Activated CD4-positive, alpha-beta T cell treated with anti-CD3 and anti-CD28 coated beads for 4 hours (primary cell): ENCODE results near the gene ABCA1.

Experiments used
- DNase-seq, 2 donors: peaks; one replicate each; pipeline ENCODE4 v3.0.0-alpha.2; 2020

The ABCA1 gene

DNA sequence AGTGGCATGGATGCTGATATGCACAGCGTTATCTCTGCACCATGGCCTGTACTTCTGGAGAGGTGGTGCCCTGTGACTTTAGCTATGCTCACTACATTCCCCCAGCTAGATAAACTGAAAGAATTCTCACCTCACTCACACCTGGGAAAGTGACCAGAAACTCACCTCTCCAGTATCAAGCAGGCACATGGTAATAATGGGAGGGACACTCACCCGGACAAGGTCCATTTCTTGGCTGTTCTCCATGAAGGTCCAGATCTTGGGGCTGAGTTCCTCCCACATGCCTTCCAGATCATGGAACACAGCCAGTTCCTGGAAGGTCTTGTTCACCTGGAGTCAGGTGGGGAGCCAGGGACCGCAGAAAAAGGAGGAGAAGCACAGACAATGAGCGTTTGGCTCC is 91.2 kb downstream of the ABCA1 start:
- DNase-seq: no peak

DNA sequence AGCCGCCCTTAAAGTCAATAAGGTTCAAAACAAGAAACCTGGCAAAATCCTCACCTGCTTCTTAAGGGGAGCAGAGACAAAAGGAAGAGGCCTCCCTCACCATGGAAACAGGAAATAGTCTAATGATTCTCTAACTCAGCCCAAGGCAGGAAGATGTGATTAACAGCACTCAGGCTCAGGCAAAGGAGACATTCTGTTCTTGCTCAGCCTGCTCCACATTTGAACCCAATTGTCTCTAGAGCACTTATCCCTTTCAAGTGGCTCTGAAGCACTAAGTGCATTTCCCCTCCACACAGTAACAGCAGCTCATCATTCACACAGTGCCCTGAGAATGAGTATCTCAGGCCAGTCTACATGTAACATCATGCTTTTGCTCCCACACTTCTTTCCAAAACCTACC is 91.7 kb downstream of the ABCA1 start:
- no peak for DNase-seq

DNA sequence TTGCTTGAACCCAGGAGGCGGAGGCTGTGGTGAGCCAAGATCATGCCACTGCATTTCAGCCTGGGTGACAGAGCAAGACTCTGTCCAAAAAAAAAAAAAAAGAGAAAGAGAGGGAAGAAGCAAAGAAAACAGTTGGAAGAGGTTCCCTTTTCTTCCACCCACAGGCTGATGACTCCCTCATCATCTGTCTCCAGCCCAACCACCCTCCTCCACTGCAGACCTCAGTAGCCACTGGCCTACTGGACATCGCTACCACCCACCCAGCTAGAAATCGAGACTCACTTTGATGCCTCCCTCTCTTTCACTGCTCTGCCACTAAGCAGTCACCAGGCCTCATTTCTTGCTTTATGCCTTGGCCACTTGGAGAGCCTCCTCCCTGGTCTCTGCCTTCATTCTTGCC is 92.8 kb downstream of the ABCA1 start:
- no peak for DNase-seq

DNA sequence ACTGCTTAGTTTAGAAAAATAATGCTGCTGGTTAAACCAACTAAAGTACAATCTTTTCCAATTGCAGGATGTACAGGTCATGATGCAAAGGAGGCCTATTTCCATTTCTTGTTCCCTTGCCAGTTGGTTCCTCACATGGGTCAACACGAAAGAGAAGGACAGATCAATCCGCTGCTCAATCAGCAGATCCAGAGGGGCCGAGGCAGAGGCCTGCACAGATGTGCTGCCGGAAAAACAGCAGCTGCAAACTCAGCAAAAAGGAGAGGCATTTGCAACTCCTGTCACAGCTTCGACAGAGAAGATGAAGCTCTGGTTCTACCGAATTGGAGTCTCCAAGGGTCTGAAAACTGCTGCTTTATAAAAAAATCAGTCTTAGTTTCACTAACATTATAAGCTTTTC is 94.3 kb downstream of the ABCA1 start:
- DNase-seq: no peak

DNA sequence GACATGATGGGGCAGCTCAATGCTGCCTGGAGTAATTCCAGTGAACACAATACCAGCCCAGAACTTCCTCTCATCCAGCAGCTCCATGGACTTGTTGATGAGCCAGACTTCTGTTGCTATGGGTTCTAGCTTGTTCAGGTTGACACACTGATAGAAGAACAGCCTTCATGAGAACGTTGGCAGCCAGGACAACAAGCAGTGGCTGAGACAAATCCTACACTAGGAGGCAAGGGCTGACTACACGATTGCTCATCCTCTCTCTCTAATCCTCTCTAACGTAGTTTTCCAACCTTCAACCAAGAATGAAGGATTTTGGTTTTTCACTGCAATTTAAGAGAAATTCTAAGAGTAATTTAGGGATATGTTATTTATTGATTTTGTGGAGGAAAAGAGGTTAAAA is 96.3 kb downstream of the ABCA1 start:
- DNase-seq: no peak

DNA sequence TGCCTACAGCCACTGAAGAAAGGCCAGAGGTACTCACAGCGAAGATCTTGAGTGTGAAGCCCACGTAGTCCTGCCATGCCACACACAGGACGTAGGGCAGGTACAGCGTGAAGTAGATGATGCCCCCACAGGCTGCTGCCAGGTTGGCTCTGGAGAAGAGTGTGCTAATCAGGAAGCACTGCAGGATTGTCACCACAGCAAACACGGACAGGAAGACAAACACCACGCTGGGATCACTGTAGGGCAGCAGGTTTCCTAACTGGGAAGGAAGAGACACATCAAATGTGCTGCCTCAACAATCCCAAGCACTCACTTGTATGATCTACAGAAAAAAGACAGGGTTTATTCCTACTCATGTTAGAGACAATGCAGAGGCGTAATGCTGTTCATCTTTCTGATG is 101.0 kb downstream of the ABCA1 start:
- DNase-seq: no peak

DNA sequence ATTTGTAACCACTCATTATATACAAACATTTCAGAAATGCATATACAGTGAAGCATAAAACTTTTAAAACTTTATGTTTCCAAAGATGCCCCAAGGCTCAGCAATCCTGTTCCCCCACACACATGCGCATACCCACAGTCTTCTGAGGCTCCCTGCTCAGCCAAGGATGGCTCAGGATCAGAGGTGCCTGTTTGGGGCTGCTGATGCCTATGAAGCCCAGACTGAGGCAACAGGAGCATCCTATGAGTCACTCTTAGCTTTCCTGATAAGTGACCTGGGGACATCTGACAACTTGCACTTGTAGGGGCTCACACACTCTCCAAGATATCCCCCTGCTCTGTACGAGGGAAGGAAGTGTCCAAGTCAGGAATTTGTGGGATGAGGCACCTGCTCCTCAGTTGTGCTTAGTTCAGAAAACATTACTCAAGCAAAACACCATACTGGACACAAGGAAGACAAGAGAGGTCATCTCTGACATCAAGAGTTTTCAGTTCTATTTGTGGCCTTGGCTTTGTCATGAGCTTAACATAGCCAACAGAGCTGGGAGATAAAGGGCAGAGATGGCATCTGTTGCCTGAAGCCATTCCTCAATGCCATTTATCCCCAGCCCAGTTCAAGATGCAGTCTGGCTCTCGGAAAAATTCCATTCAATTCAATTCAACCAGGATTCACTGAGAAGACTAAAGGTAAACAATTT is 101.7 kb downstream of the ABCA1 start:
- no peak for DNase-seq

DNA sequence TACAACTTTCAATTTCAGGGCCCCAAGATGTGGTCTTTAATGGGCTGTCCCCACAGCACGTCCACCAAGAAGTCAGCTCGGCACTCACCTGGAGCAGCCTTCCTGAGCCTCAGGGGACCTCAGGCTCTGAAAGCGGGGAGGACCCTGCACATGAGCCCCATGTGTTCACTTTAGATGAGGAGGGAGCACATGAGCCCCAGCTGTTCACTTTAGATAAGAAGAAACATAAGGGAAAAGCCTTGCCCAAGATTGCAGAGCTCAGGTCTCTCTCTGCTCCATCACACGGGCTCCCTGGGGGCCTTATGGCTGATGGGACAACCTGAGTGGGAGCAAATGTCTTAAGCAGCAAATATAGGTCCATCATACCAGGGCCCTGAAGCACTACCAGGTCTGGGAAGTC is 107.6 kb downstream of the ABCA1 start:
- no peak for DNase-seq

DNA sequence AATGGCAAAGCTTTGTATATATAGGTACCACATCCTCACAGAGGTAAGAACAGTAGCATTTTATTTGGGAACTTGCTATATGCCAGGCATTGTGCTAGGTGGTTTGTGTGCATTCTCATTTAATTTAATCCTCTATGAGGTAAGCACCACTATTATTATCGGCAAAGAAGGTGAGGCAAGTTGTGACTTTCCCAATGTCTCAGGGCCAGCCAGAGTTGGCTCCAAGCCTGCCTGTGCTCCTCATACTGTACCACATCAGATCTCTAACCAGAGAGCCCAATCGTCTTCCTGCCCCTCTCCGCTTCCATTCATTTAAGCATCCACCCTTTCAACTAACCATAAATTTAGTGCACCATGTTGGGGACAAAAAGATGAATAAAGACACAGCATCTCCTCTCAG is 108.9 kb downstream of the ABCA1 start:
- no peak for DNase-seq

DNA sequence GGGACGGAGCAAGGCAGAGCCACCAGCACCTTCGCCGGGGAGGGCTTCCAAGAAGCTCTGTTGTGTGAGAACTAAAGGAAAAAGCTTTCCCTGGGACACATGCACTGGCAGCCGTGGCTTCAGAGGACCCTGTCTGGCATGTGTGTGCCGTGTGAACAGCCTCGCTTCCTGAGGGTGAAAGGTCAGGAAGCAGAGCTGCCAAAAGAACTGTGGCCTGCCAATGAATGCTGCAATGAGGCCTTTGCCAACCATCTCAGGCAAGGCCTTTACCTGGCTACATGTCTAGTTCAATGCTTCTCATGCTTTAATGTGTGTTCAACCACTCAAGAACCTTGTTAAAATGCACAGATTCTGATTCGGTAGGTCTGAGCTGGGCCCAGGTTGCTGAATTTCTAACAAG is 110.5 kb downstream of the ABCA1 start:
- no peak for DNase-seq

DNA sequence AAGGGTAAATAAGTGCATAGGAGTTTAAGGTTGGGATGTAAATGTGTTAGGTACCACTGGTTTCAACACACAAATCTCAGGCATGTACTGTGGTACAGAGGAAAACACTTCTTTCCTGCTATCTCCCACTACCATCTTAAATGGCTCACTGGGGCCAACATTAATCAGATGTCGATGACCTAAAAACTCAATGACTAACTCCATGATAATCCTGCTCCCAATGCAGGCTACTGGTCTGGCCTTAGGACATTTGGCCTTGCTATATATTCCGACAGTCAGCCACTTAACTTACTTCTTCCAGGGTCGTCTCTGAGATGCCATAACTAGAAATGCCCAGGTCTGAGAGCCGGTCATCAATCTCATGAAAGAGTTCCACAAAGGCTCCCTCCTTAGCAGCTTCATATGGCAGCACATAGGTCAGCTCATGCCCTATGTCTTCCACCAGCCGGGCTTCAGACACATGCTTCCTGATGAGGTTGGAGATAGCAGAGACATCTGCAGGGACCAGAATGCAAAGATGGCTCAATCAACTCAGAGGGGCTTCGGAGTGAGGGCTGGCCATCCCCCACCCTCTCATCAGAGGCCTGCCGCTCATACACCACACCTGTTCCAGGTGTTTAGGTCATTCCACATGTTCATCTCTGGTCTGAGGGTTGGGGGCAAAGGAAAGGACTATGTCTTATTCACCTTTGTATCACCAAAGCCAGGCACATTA is 111.9 kb downstream of the ABCA1 start:
- DNase-seq: no peak

DNA sequence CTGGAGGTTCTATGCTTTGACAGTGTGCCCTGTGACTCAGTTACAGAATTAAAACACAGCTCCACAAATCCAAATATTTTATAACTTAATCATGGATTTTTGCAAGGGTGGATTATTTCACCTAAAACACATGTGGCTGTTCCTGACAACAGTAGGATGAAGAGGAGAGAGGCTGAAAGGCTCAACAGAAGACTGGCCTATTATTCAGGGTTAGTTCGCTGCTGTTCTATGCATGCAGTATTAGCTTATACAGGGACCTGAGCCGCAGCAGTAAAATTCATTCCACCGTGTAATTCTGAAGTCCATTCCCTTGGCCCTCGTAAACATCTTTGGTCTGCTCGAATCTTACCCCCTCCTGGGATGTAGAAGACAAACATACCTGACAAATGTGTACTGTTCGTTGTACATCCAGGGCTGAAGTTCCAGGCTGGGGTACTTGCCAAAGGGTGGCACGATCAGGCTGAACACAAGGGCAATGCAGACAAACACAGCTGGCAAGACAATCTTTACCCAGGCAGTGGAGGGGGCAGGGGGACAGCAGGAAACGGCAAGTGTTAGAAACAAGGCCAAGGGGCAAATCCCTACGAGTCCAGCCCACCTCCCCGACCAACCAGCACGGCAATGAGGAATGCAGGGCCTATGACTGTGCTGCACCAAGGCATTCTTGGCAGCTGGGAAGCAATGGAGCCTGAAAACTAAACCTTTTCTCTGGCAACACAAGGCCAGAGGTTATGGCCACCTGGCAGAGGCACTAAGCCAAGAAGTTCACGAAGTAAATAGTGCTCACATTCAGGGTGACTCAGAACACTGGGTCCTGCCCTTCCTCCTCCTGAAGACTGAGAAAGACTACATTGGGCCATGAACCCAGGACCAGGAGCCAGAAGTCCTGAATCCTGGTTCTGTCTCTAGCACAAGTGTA is 117.3 kb downstream of the ABCA1 start:
- DNase-seq: no peak

DNA sequence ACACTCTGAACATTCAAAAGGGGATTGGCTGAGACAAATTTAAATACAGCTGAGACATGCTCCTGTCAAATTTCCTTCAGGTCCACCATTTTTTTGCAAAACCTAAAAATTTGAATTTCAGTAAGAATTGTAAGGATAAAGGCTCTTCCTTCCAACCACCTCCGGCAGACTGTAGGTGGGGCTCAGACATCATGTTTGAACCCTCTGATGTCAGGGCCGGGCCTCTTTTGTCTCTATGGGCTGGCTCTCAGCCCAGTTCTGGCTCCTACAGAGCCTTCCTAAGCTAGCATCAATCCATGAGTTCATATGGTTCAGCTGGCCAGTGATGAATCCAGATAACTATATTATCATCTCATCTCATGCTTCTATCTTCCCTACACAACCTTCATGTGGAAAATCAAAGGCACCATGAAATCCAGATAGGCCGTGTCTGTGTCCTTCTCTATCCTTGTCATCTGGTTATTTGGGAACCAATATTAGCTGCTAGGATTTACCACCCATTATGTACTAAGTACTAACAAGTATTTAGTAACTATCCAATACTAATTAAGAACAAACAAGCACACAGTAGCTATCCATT is 119.8 kb downstream of the ABCA1 start:
- no peak for DNase-seq

DNA sequence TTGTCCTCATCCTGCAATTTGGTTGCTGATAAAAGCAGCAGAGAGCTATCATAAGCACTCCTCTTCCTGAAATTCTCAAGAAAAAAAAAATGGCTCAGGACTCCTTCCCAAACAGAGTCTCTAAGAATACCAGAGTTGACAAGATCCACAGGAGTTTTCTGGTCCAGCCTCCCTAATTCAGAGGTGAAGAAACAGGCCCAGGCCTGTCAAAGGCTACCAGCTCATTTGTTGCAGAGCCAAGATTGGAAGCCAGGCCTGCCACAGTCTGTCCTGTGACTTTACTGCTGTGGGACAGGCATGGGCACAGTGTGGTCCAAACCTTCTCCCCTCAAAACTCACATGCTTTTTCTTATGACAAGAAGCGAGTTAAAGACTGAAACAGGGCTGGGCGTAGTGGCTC is 122.5 kb downstream of the ABCA1 start:
- no peak for DNase-seq

DNA sequence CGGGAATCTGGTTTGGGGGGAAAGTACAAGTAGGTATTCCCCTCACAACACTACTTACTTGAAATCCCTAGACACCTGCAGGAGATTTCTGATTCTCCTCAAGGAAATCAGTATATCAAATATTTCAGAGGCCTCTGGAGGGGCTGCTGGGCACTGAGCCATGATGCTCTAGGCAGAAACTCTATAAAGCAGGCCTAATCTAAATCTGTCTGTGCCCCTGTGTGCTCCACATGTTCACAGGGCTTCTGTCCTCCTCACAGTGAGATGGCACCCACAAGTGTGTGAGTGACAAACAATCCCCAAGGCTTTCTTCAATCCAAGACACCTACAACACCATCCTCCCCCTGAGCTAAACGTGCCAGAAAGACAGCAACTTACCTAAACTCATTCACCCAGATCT is 125.0 kb downstream of the ABCA1 start:
- no peak for DNase-seq

DNA sequence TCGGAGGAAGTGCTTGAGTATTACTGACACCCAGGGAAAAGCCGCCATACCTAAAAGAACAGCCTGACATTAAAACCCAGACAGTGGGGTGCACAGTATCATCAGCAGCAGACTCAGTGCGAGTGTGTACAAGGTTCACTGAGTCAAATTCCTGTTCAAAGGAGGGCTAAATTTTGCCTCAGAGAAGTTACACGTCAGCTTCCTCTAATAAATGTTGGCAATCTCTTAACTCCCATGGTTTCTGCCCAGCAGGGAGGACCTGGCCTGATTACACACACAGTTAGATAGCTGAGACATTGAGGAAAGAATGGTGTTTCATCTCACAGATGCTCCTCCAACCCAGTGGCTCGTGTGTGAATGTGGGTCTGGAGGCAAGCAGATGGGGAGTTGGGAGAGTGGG is 125.8 kb downstream of the ABCA1 start:
- DNase-seq: no peak

DNA sequence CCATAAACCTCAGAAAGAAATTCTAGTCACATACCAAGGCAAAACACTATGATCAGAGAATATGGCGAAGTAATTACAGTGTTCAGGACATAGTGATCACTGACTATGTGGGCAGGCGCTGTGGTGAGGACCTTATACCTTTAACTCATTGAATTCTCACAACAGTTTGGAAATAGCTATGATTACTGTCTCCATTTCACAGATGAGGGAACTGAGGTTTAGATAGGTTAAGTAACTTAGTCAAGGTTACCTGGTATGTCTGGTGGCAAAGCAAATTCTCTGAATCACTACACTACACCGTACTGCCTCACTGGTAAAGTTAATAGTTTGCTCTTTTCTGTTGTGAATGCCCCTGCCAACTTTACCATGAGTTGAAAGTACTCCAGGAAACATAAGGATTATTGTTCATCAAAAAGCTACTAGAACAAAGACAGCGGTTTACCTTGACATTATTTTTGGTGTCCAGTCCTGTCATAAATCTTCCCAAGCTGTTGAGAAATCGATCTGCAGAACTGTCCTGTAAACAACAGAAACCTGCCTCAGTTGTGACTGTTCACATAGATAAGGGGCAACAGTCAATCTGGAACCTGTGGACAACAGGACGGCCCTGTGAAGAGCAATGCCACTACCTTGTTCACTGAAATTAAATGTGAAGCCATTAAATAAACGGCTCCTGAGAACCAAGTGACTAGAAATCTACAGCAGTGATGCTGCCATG is 127.7 kb downstream of the ABCA1 start:
- DNase-seq: no peak

DNA sequence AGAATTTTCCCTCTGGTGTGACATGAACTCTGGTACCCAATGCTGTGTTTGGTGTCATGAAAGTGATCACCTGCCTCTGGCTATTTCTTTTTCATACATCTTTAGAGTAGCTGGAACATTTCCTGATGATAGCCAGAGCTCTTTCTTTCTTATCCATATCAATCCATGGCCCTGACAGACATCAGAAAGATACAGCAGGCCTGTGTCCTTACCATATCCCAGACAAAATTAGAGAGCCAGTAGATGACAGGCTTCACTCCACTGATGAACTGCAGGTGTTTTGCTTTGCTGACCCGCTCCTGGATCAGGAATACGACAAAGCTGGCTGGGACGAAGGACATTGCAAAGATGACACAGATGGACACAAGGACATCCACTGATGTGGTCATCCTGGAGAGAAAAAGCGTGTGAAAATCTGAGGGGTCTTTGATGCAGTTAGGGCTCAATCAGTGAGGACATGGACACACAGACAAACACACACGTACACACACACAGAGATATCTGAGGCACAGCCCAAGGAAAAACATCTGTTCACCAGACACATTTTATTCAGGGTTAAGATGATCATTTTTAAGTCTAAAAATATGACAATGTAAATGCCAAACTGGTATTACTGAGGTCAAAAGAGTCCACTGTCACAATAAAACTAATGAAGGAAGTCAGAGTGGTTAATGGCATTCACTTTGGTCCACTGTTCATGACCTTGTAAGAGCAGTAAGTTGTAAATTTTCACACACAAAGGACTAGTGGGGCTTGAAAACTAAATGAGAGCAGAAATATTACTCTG is 129.6 kb downstream of the ABCA1 start:
- no peak for DNase-seq

DNA sequence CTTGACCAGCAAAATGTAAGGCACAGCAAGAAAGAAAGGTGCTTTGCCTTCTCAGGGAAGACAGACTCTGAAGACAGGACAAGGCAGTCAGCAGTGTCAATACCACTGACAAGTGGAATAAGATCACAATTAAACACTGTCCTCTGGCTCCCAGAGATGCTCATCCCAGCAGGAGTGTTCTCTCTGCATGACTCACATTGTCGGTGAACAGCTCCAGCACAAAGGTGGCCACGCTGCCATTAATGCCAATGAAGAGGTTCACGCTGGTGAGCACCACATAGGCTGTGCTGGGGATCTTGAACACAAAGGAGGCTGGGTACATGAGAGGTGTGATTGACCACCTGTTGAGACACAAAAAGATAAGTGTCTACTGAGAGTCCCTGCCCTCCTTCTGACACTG is 132.1 kb downstream of the ABCA1 start:
- DNase-seq: no peak

DNA sequence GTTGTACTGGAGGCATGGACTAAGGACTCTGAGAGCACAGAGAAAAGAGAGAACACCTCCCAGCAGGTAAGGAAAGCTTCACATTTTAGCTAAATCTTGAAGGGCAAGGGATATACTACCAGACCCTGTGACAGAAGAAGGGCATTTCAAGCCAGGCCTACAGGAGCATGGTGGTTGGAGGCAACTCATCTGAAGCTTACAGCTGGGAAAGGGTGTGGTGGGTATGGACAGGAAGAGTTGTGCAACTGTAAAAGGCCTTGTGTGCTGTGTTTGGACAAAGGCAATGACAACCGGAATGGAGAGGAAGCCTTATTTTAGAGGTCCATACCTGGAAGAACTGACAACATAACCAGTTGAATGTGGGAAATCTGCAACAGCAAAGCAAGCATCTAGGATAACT is 132.9 kb downstream of the ABCA1 start:
- no peak for DNase-seq

DNA sequence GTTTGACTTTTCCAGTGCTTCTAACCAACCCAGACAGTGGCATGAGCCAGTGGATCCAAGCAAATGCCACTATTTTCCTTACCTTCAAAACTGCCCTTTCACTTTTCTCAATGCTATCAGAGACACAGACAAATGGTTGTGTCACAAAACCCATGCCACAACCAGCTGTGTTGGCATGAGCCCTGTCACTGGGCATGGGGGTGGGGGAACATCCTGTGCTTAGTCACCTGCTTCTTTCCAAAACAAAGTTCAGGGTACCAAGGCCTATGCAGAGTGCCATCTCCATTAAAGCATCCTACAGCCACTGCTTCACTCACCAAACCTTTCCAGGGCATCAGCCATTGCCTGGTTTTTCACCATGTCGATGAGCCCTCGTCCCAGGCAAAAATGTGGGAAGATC is 133.9 kb downstream of the ABCA1 start:
- DNase-seq: no peak

DNA sequence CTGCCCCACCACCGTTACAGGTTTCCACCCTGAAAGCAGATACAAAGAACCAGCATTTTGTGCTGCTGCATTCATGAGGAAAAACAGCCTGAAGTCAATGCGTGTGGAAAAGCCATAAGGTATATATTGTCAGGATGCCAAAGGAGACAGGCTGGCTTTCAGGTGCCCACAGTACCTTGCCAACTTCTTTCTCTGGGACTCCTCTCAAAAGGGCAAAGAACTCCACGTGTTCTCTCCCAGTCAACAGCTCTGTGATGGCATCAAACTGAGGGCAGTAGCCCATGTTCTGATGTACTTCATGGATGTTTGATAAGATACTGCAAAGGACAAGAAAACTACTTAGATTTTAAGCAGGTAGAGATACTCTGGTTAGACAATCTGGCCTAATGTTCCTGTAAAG is 139.7 kb downstream of the ABCA1 start:
- no peak for DNase-seq
